ENCODE measurements around the gene COL4A6.

COL4A6 gene

DNA sequence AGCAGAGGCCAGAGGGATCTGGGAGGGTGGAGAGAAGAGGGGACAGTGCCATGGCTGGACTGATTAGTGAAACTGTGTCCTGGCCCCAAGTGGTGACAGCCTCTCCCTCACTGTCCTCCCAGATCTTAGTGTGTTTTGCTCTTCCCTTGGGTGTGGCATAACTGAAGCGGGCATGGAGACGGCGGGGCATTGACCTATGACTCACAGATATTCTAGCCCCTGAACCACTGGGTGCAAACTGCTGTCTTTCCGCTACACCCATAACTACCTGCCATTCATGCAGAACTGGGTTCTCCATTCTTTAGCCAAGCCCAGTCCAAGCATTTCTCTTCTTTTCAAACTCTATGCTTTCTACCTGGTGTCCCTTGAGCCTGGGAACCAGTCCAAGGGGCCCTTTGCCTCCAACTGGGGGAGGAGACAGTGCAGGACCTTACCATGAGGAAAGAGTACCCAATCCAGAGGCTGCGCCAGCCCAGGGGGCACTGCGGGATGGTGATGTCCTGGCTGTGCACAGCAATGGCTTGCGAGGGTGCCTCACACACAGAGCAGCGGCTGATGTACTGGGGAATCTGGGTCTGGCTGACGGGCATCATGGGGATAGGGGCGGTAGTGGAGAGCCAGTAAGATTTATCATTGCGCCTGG, 279.1 kb downstream of the COL4A6 start:
- Histone ChIP-seq H3K36me3 (ENCODE audit: control insufficient read depth in 1 of 2, insufficient read depth in 2 of 2, low read depth in 1 of 2, low read length in 2 of 2) (no peaks in the 10 kb centered on the region), H3K18ac (ENCODE audit: low read depth in 1 of 2, low read length in 2 of 2) (no peak overlapping the region), H3K4ac (ENCODE audit: low read depth in 1 of 2, low read length in 2 of 2) (no peak overlapping the region), H2BK15ac (ENCODE audit: low read depth, poor library complexity, severe bottlenecking) (no peak overlapping the region), H3K4me1 (ENCODE audit: control insufficient read depth, insufficient read depth, low read depth, low read length) (peaks cover 3% of the 10 kb centered on the region), H4K91ac (ENCODE audit: low read length) (no peak overlapping the region), H3K9me3 (ENCODE audit: control insufficient read depth, low read length) (no peaks in the 10 kb centered on the region), H3K14ac (ENCODE audit: low read length in 2 of 2) (no peak overlapping the region), H4K8ac (ENCODE audit: low read length) (no peak overlapping the region), H2AK5ac (ENCODE audit: low read length, severe bottlenecking) (no peak overlapping the region), H3K79me1 (replicated peaks; ENCODE audit: low read length, poor library complexity, severe bottlenecking) (no peaks in the 10 kb centered on the region), H3K4me2 (ENCODE audit: low read length, poor library complexity, severe bottlenecking) (no peak overlapping the region), H2BK5ac (ENCODE audit: low read depth, low read length, poor library complexity, severe bottlenecking) (no peak overlapping the region), H3K9ac (ENCODE audit: low read length) (no peak overlapping the region), H2BK12ac (ENCODE audit: low read length in 2 of 2) (no peak overlapping the region), H3K23ac (ENCODE audit: low read length in 2 of 2) (no peak overlapping the region), H3K4me3 (ENCODE audit: insufficient read depth in 1 of 2, low read depth in 1 of 2, low read length in 2 of 2) (no peak overlapping the region), H3K27me3 (ENCODE audit: control insufficient read depth in 1 of 2, insufficient read depth in 1 of 2, low read length in 2 of 2) (peaks cover 0 to 34% of the 10 kb centered on the region in 2 experiments), H2BK120ac (ENCODE audit: low read depth, low read length) (no peak overlapping the region), H3K27ac (ENCODE audit: low read length, poor library complexity, severe bottlenecking) (no peak overlapping the region), H2AFZ (ENCODE audit: low read depth, low read length) (no peak overlapping the region)
- 94% methylated on average over 11 of the region's 11 CpGs for WGBS
- no peak for DNase-seq

DNA sequence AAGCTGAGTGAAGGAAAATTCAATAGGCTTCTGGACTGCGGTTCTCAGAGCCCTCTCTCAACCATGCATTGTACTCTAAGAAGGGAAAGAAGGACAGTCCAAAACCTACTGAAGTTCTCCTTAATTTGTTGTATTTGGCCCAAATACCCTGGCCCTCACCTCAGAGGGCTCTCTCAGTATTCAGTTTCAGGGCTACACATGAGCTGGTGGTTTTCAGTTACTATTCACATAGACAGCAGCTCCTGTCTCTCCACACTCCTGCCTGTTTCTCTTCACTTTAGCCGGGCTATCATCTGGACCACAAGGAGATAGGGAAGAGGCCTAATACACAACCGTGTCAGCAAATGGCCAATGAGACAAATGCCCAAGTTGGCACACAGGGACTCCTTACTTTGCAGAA, 280.6 kb downstream of the COL4A6 start:
- no peak overlapping the region for H2BK15ac ChIP-seq (ENCODE audit: low read depth, poor library complexity, severe bottlenecking)
- H3K4me2 ChIP-seq (ENCODE audit: low read length, poor library complexity, severe bottlenecking), result no peak overlapping the region
- H3K4me3 ChIP-seq (ENCODE audit: insufficient read depth in 1 of 2, low read depth in 1 of 2, low read length in 2 of 2), result no peak overlapping the region
- 95% methylated on average over 3 of the region's 3 CpGs for WGBS
- peaks cover 0 to 41% of the 10 kb centered on the region in 2 experiments for H3K27me3 ChIP-seq (ENCODE audit: control insufficient read depth in 1 of 2, insufficient read depth in 1 of 2, low read length in 2 of 2)
- no peak overlapping the region for H3K18ac ChIP-seq (ENCODE audit: low read depth in 1 of 2, low read length in 2 of 2)
- H2AFZ ChIP-seq (ENCODE audit: low read depth, low read length), result no peak overlapping the region
- H4K8ac ChIP-seq (ENCODE audit: low read length), result no peak overlapping the region
- no peak overlapping the region for H2AK5ac ChIP-seq (ENCODE audit: low read length, severe bottlenecking)
- H3K9me3 ChIP-seq (ENCODE audit: control insufficient read depth, low read length), result no peaks in the 10 kb centered on the region
- no peak overlapping the region for H3K9ac ChIP-seq (ENCODE audit: low read length)
- no peaks in the 10 kb centered on the region for H3K79me1 ChIP-seq (replicated peaks; ENCODE audit: low read length, poor library complexity, severe bottlenecking)
- no peak overlapping the region for H3K14ac ChIP-seq (ENCODE audit: low read length in 2 of 2)
- H3K4me1 ChIP-seq (ENCODE audit: control insufficient read depth, insufficient read depth, low read depth, low read length), result peaks cover 3% of the 10 kb centered on the region
- H3K23ac ChIP-seq (ENCODE audit: low read length in 2 of 2), result no peak overlapping the region
- no peak overlapping the region for H4K91ac ChIP-seq (ENCODE audit: low read length)
- no peak overlapping the region for H2BK5ac ChIP-seq (ENCODE audit: low read depth, low read length, poor library complexity, severe bottlenecking)
- peaks cover 0 to 8% of the 10 kb centered on the region in 2 experiments for H3K36me3 ChIP-seq (ENCODE audit: control insufficient read depth in 1 of 2, insufficient read depth in 2 of 2, low read depth in 1 of 2, low read length in 2 of 2)
- H2BK12ac ChIP-seq (ENCODE audit: low read length in 2 of 2), result no peak overlapping the region
- H2BK120ac ChIP-seq (ENCODE audit: low read depth, low read length), result no peak overlapping the region
- H3K4ac ChIP-seq (ENCODE audit: low read depth in 1 of 2, low read length in 2 of 2), result no peak overlapping the region
- DNase-seq, result no peak
- H3K27ac ChIP-seq (ENCODE audit: low read length, poor library complexity, severe bottlenecking), result no peak overlapping the region

DNA sequence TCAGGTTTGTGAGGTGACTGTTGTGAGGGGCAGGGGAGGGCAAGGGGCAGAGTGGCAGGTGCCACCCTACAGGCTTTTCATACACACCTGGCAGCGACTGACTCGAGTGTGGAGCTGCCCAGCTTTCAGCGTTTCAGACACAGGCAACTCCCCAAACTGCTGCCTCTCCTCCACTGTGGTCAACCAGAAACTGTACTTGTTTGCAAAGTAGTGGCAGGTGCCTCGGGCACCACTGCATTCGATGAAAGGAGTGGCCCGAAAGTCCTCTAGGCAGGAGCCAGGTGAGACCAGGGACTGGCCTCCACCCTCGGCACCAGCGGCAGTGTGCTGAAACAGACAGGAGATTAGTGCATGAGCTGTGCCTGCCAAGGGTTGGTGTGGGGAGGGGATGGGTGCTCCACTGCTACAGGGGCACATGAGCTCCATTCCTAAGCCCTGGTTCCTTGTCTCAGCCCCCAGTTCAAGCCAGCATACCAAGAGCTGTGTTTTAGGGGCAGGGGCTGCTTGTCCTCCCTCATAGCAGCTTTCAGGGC, 281.2 kb downstream of the COL4A6 start:
- no peak overlapping the region for H2AK5ac ChIP-seq (ENCODE audit: low read length, severe bottlenecking)
- H2BK5ac ChIP-seq (ENCODE audit: low read depth, low read length, poor library complexity, severe bottlenecking), result no peak overlapping the region
- H2AFZ ChIP-seq (ENCODE audit: low read depth, low read length), result no peak overlapping the region
- WGBS, result 94% methylated on average over 7 of the region's 8 CpGs
- H3K27ac ChIP-seq (ENCODE audit: low read length, poor library complexity, severe bottlenecking), result no peak overlapping the region
- no peak overlapping the region for H3K4me3 ChIP-seq (ENCODE audit: insufficient read depth in 1 of 2, low read depth in 1 of 2, low read length in 2 of 2)
- no peak overlapping the region for H2BK120ac ChIP-seq (ENCODE audit: low read depth, low read length)
- H3K4ac ChIP-seq (ENCODE audit: low read depth in 1 of 2, low read length in 2 of 2), result no peak overlapping the region
- no peak overlapping the region for H3K4me2 ChIP-seq (ENCODE audit: low read length, poor library complexity, severe bottlenecking)
- no peak overlapping the region for H3K23ac ChIP-seq (ENCODE audit: low read length in 2 of 2)
- H3K18ac ChIP-seq (ENCODE audit: low read depth in 1 of 2, low read length in 2 of 2), result no peak overlapping the region
- peaks cover 3% of the 10 kb centered on the region for H3K4me1 ChIP-seq (ENCODE audit: control insufficient read depth, insufficient read depth, low read depth, low read length)
- no peaks in the 10 kb centered on the region for H3K9me3 ChIP-seq (ENCODE audit: control insufficient read depth, low read length)
- no peak overlapping the region for H4K8ac ChIP-seq (ENCODE audit: low read length)
- DNase-seq, result no peak
- H2BK12ac ChIP-seq (ENCODE audit: low read length in 2 of 2), result no peak overlapping the region
- no peak overlapping the region for H4K91ac ChIP-seq (ENCODE audit: low read length)
- no peaks in the 10 kb centered on the region for H3K79me1 ChIP-seq (replicated peaks; ENCODE audit: low read length, poor library complexity, severe bottlenecking)
- H3K36me3 ChIP-seq (ENCODE audit: control insufficient read depth in 1 of 2, insufficient read depth in 2 of 2, low read depth in 1 of 2, low read length in 2 of 2), result peaks cover 0 to 9% of the 10 kb centered on the region in 2 experiments
- H3K9ac ChIP-seq (ENCODE audit: low read length), result no peak overlapping the region
- H2BK15ac ChIP-seq (ENCODE audit: low read depth, poor library complexity, severe bottlenecking), result no peak overlapping the region
- H3K27me3 ChIP-seq (ENCODE audit: control insufficient read depth in 1 of 2, insufficient read depth in 1 of 2, low read length in 2 of 2), result peaks cover 0 to 41% of the 10 kb centered on the region in 2 experiments
- no peak overlapping the region for H3K14ac ChIP-seq (ENCODE audit: low read length in 2 of 2)

DNA sequence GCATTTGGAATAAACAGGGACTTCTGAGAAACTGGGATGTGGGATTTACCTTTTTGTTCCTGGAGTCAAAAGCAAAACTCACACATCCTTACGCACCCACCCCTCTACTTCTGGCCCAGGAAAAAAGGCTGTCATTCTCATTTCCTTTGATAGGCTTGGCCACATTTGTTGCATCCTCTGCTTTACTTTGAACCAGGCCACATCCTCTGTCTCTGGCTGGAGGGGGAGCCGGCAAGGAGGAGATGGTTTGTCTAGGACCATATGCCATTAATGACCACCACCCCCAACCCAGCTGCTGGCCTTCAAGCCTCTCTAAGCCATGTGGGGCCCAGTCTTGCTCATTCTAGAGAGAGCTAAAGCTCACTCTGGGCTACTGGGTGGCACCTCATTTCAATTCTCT, 282.1 kb downstream of the COL4A6 start:
- no peak overlapping the region for H3K4me2 ChIP-seq (ENCODE audit: low read length, poor library complexity, severe bottlenecking)
- H3K4me3 ChIP-seq (ENCODE audit: insufficient read depth in 1 of 2, low read depth in 1 of 2, low read length in 2 of 2), result no peak overlapping the region

More for the DNA sequence above, 282.1 kb downstream of the COL4A6 start:
- peaks cover 0 to 12% of the 10 kb centered on the region in 2 experiments for H3K36me3 ChIP-seq (ENCODE audit: control insufficient read depth in 1 of 2, insufficient read depth in 2 of 2, low read depth in 1 of 2, low read length in 2 of 2)
- no peak overlapping the region for H2AK5ac ChIP-seq (ENCODE audit: low read length, severe bottlenecking)
- 100% methylated on average over 2 of the region's 2 CpGs for whole genome bisulfite sequencing
- H2BK15ac ChIP-seq (ENCODE audit: low read depth, poor library complexity, severe bottlenecking), result no peak overlapping the region
- H2AFZ ChIP-seq (ENCODE audit: low read depth, low read length), result no peak overlapping the region
- H3K14ac ChIP-seq (ENCODE audit: low read length in 2 of 2), result no peak overlapping the region
- peaks cover 0 to 43% of the 10 kb centered on the region in 2 experiments for H3K27me3 ChIP-seq (ENCODE audit: control insufficient read depth in 1 of 2, insufficient read depth in 1 of 2, low read length in 2 of 2)
- H3K4ac ChIP-seq (ENCODE audit: low read depth in 1 of 2, low read length in 2 of 2), result no peak overlapping the region
- no peak overlapping the region for H4K8ac ChIP-seq (ENCODE audit: low read length)
- peaks cover 3% of the 10 kb centered on the region for H3K4me1 ChIP-seq (ENCODE audit: control insufficient read depth, insufficient read depth, low read depth, low read length)
- H2BK120ac ChIP-seq (ENCODE audit: low read depth, low read length), result no peak overlapping the region
- DNase-seq, result no peak
- H3K27ac ChIP-seq (ENCODE audit: low read length, poor library complexity, severe bottlenecking), result no peak overlapping the region
- no peak overlapping the region for H3K18ac ChIP-seq (ENCODE audit: low read depth in 1 of 2, low read length in 2 of 2)
- no peaks in the 10 kb centered on the region for H3K9me3 ChIP-seq (ENCODE audit: control insufficient read depth, low read length)
- H3K79me1 ChIP-seq (replicated peaks; ENCODE audit: low read length, poor library complexity, severe bottlenecking), result no peaks in the 10 kb centered on the region
- H3K9ac ChIP-seq (ENCODE audit: low read length), result no peak overlapping the region
- H3K23ac ChIP-seq (ENCODE audit: low read length in 2 of 2), result no peak overlapping the region
- H2BK5ac ChIP-seq (ENCODE audit: low read depth, low read length, poor library complexity, severe bottlenecking), result no peak overlapping the region
- no peak overlapping the region for H4K91ac ChIP-seq (ENCODE audit: low read length)
- H2BK12ac ChIP-seq (ENCODE audit: low read length in 2 of 2), result no peak overlapping the region
